DMS153 treated with DMSO at 0.1 percent for 48 hours (cell line): ENCODE data around the gene IMPACT.

Experiments
- DNase-seq: peaks from one replicate; lab custom pipeline; 2025; ENCODE audit not compliant: unreplicated experiment; lab: John Stamatoyannopoulos, UW

The IMPACT gene

DNA sequence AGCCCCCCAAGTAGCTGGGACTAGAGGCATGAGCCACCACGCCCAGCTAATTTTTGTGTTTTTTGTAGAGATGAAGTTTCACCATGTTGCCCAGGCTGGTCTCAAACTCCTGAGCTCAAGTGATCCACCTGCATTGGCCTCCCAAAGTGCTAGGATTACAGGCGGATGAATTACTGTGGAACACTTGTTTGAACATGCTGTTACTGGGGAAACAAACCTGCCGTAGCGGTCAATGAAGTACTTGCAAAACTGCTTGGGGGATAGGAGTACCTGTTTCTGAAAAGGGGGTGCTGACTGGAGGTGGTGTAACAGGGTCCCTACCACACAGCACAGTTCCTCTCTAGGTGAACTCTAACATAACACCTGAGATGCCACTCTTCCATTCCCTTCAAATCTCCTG lies 5.9 kb upstream of the IMPACT start:
- DNase-seq = no peak

DNA sequence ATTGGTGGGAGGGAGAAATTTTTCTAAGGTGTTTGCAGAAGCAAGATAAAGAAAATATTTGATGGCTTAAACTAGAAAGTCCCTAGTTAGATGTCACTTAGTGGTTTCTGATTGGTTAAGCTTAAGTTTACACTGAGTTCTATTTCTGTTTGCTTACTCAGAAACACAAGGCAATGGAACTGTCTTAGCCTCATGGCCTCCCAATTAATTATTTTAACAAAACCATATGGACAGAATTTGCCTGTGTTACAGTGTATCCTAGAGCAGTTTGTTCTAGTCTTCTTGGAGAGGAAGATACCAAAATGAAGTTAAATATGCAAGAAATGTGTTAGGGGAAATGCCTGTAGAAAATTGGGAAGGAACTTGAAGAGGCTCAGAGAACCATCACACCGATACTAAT lies 4.6 kb upstream of the IMPACT start:
- no peak for DNase-seq

- no peak for DNase-seq
Measured at GRCh38 chr18:24426073-24426397, 435 bp upstream of the IMPACT start.

DNA sequence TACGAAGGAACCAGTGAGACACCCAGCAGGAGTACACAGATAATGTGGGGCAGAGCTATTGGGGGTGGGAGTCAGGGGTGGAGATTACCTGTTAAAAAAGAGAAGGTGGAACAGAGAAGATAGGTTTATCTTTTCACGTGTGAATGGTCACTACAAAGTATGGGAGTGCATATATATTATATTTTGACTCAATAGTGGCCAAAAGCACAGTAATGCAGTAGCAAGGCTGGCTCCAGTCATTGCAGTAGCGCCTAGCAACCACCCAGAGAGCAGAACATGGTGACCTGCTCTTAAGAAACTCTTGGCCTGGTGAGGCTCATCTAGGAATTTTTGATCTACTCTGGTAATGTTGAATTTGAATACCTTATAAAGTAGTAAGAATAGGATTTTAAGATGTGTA lies 1.0 kb downstream of the IMPACT start:
- no peak for DNase-seq

DNA sequence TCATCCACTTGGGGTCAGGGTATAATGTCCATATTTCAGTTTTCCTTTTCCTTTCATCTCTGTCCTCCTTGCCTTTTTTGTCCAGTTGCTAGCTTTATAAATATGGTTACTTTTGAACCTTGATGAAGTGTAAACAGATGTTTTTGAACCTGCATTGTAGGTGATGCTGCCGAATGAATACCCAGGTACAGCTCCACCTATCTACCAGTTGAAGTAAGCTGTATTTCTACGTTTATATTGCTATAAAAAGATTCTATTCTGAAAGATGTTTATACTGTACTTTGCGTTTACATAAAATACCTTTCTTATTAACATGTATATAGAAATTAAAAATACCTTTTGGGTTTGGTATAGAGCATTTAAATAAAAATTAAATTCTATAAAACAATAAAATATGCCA lies 2.2 kb downstream of the IMPACT start:
- DNase-seq = no peak

- DNase-seq = no peak
Measured at GRCh38 chr18:24429188-24429587, 2.7 kb downstream of the IMPACT start.

GRCh38 chr18:24432618-24433017 lies 6.1 kb downstream of the IMPACT start:
- no peak for DNase-seq

DNA sequence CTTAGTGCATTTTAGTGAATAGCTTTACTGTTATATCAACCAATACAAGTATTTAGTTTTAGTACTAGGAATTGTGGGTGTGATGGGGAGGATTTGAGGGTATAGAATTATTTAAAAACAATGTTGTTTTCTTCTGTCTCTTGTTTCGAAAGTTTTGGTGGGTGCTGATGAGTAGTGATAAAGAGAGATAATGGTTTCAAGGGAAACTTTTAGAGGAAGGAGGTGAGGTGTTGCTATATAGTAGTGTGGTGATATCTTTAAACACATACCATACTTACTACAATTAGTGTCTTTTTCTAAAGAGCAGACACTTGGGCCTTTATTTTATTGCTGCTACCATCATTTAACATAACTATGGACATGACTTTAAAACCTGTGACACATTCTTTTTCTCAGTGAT lies 10.5 kb downstream of the IMPACT start:
- no peak for DNase-seq

GRCh38 chr18:24443870-24444269 lies 17.4 kb downstream of the IMPACT start:
- no peak for DNase-seq

- no peak for DNase-seq
Measured at GRCh38 chr18:24446453-24446852, 20.0 kb downstream of the IMPACT start.

GRCh38 chr18:24446953-24447538 lies 20.6 kb downstream of the IMPACT start:
- DNase-seq = no peak

DNA sequence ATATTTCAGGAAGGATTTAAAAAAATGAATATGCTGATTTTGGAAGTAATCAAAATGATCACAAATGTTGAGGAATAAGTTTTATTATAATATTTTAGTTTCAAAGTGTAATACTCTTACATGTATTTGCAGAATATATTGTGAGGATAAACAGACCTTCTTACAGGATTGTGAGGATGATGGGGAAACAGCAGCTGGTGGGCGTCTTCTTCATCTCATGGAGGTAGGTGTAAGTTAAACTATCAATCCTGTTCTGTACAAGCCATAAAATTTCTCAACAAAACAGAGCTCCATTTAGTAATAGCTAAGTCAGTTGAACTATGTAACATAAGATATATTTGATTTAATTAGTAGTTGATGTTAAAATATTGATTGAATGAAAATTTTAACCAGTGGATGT lies 21.5 kb downstream of the IMPACT start:
- no peak for DNase-seq

- DNase-seq = no peak
Measured at GRCh38 chr18:24456549-24456948, 30.1 kb downstream of the IMPACT start.

DNA sequence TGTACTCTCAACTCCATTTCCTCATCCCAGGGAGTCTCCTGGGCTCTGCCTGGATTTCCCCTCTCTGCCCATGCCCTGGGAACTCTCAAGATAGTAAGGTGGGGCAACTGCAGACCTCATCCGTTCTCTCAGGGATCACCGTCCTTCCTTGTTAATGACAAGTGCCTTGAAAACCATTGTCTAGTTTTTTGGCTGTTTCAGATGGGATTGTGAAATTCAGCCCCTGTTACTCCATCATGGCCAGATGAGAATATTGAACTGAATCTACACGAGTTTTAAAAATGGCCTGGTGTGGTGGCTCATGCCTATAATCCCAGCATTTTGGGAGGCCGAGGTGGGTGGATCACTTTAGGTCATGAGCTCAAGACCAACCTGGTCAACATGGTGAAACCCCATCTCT lies 33.3 kb downstream of the IMPACT start:
- DNase-seq = no peak

GRCh38 chr18:24460388-24460787 lies 33.9 kb downstream of the IMPACT start, which contains the start of gene HRH4:
Gene HRH4, plus strand, starts transcription at chr18:24460637. Its CDS starts 92 bp downstream, at chr18:24460729.
- DNase-seq = no peak

GRCh38 chr18:24461996-24462395 lies 35.5 kb downstream of the IMPACT start:
- no peak for DNase-seq

DNA sequence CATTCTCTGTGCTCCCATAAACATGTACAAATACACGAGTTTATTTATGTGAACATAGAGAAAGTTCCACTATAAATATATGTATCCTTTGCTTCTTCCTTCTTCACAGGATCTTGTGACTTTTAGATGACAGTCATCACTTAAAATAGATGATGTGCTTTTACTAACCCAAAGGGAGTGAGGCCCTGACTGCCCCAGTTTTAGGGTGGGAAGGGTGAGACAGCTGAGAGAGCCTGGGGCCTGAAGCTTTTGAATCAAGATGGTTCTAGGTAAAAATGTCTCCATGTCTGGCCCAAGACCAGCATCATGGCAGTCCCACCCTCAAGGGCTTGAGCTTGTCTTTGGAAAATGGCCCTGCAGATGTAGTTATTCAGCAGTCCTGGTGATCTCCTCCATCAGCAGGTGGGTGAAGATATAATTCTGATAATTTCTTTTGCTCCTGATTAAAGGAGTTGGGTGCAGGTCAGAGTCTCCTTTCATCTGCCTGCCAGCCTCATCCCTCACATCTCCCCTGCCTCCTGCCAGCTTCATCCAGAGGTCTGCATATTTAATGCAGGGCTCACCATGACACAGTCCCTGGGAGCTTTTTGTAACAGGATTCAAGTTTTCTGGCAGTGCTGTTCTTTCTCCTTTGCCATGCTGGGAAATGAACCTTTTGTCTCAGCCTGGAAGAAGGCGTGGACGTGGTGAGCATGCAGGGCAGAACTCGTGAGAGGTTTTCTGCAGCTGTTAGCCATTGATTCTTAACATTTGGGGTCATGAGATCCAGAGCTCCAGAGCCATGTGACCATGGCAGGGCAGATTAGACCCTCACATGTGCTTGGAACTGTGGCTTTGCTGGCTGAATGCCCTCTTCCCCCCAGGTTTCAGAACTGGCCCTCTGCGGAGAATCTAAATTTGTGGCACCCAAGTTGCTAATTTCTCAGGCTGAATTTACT lies 36.6 kb downstream of the IMPACT start:
- DNase-seq = no peak

- DNase-seq = no peak
Measured at GRCh38 chr18:24465486-24465885, 39.0 kb downstream of the IMPACT start.

GRCh38 chr18:24466771-24467170 lies 40.3 kb downstream of the IMPACT start:
- DNase-seq = no peak

DNA sequence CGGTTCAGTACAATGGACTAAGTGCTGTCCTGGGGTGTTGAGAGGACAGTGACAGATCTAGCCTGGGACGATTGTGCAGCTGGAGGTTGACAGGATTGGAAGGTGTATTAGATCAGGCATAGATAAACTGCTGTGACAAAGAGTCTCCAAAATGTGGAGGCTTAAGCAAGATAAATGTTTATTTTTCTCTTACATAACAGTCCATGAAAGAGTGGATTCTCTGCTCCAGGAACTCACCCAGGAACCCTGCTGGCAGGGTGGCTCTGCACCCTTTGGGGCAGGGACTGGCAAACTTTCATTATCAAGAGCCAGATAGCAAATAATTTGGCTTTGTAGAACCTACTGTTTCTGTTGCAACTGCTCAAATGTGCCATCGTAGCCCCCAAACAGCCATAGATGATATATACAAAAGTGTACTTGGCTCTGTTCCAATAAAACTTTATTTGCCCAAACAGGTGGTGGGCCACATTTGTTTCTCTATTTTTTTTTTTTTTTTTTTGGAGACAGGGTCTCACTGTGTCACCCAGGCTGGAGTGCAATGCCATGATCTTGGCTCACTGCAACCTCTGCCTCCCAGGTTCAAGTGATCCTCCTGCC lies 43.6 kb downstream of the IMPACT start:
- no peak for DNase-seq

GRCh38 chr18:24470805-24471204 lies 44.3 kb downstream of the IMPACT start:
- DNase-seq = no peak

DNA sequence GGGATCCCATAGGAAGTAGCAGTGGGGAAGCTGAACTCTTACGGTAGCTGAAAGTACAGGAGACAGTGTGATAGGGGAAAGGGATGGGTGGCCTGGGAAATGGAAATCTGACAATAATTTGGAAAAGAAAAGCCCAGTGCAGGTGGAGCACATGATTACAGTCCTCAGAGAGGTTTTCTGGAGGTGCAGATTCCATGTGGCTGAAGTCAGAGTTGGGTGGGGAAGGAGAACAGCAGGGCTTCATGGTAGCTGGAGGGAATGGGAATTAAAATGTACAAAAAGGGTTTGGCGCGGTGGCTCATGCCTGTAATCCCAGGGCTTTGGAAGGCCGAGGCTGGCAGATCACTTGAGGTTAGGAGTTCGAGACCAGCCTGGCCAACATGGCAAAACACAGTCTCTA lies 46.1 kb downstream of the IMPACT start:
- no peak for DNase-seq
